Adrenal gland (tissue), 12 donors: ENCODE data around the gene NUP42. TPM values are rescaled to one million over a fixed set of nuclear protein-coding genes. Genes with fewer than 3 reads are reported as not detected.
A peak's percentile ranks its signal among the peaks of the same experiment; 100 is the strongest.

Experiments used
- DNase-seq, 7 donors: peaks; one replicate each; pipeline ENCODE4 v3.0.0-alpha.2; 2019 to 2020
- H3K27ac ChIP-seq, 5 donors: fragments of 200-600 bp; sonication (generic) in 4 of 5; 1 replicate in 3 of 5; 2 replicates in 2 of 5; pipeline versions ENCODE4 v1.5.1 to v1.8.0; 2016 to 2020; ENCODE audit warnings: mild to moderate bottlenecking in 1 of 5
- H3K27me3 ChIP-seq: fragments of 200-600 bp; 2 replicates; pipeline ENCODE4 v1.8.0; 2021
- H3K36me3 ChIP-seq, 2 donors: fragments of 200-600 bp; replicated peaks in 1 of 2; 1 replicate in 1 of 2; 2 replicates in 1 of 2; pipeline versions ENCODE4 v1.5.1 to v1.8.0; 2018 to 2022
- H3K4me1 ChIP-seq, 2 donors: fragments of 200-600 bp; replicated peaks in 1 of 2; 1 replicate in 1 of 2; 2 replicates in 1 of 2; pipeline versions ENCODE4 v1.5.1 to v1.8.0; 2018 to 2021
- H3K4me3 ChIP-seq, 4 donors: fragments of 200-600 bp; sonication (generic) in 3 of 4; one replicate each; pipeline ENCODE4 v1.5.1; 2016 to 2018
- H3K9me3 ChIP-seq, 3 donors: fragments of 200-600 bp; sonication (generic) in 1 of 3; replicated peaks in 1 of 3; 1 replicate in 2 of 3; 2 replicates in 1 of 3; pipeline versions ENCODE4 v1.5.1 to v1.8.0; 2016 to 2021
- POLR2A ChIP-seq, 2 donors: fragments of 450-650 bp; IDR thresholded peaks; one replicate each; pipeline ENCODE4 v1.6.1; 2017; ENCODE audit warnings: antibody characterized with exemption in 2 of 2, mild to moderate bottlenecking in 2 of 2, moderate library complexity in 1 of 2
- WGBS, 4 donors: extraction: QIAGEN DNeasy Blood & Tissue Kit in 2 of 4; methylation state at CpG; one replicate each; pipeline versions ENCODE4 v1.1.5 to v1.1.7; 2013 to 2017; 5-methylcytosine and 5-hydroxymethylcytosine counted together
- intact Hi-C, 2 donors: fragments of 100-400 bp; cut with DNase I; formaldehyde crosslinking; loops; one replicate each; pipeline versions ENCODE4 v1.14.1 to v1.15.0; 2022 to 2023
- polyA plus RNA-seq, 3 donors: library from polyadenylated mRNA; stranded (reverse); fragments of 200-250 nt in 2 of 3; fragments of 350-450 nt in 1 of 3; fragmentation: Illumina TruSeq in 1 of 3; extraction: RNeasy Lipid Tissue Mini Kit (QIAGEN cat#74804) in 1 of 3; gene quantifications; one replicate each; pipeline ENCODE4 v1.2.3, GENCODE V29; 2013 to 2014
- total RNA-seq, 9 donors: library from RNA; depleted of rRNA in 4 of 9; stranded (reverse); fragments of >200 nt in 4 of 9; fragments of 120-200 nt in 1 of 9; fragmentation: NEBNext Ultra II Directional in 1 of 9; extraction: Animal tissue kit (Norgen Biotek cat#: 25700) in 1 of 9; gene quantifications; one replicate each; pipeline versions ENCODE4 v1.1.0 to v1.2.4, GENCODE V29; 2013 to 2023
- TF ChIP-seq, protein P1 (sequence below), 6 experiments: fragments of 450-650 bp in 4 of 6; fragments of 200-600 bp in 2 of 6; sonication (generic) in 1 of 6; IDR thresholded peaks; 1 replicate in 5 of 6; 2 replicates in 1 of 6; pipeline versions ENCODE4 v1.5.1 to v1.8.0; 2016 to 2021; ENCODE audit warnings: antibody characterized with exemption in 6 of 6, mild to moderate bottlenecking in 2 of 6, moderate library complexity in 1 of 6
- donor health status: healthy with polysubstance abuse.
- donor health status: Bipolar disorder and iron deficiency.
- donor health status: DM: yes; HTN: yes; CAD: no.
- donor health status: DM: no; HTN: no; CAD: no.
- donor health status: DM: no; HTN: no; CAD: no.
- donor health status: DM: yes; HTN: yes; CAD: no.

NUP42 gene
- total and polyA plus RNA-seq, 12 donors, result 20.6 to 56.2 (median 32.7) TPM

DNA sequence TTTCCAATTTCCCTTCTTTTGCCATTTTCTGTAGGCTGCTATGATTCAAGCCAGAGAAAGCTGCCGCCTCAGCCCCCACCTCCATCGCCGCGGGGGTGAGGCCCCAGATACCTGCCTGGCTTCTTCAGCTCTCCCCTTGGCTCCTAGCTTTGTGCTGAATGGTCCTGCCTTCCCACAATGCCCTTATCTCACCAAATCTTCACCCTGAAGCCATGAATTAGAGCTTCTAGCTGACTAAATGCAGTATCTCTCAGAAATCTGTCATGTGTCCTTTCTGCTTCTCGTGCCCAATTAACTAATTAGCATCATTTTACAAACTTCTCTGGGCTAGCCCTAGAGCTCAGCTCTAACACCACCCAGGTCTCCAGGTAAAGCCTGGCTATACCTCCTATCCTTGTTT is 32.6 kb downstream of the NUP42 start:
- intact Hi-C loops, result no loop called here
- no peak for TF ChIP-seq POLR2A (IDR thresholded peaks at IDR 0.05)
- TF ChIP-seq, protein P1, sequence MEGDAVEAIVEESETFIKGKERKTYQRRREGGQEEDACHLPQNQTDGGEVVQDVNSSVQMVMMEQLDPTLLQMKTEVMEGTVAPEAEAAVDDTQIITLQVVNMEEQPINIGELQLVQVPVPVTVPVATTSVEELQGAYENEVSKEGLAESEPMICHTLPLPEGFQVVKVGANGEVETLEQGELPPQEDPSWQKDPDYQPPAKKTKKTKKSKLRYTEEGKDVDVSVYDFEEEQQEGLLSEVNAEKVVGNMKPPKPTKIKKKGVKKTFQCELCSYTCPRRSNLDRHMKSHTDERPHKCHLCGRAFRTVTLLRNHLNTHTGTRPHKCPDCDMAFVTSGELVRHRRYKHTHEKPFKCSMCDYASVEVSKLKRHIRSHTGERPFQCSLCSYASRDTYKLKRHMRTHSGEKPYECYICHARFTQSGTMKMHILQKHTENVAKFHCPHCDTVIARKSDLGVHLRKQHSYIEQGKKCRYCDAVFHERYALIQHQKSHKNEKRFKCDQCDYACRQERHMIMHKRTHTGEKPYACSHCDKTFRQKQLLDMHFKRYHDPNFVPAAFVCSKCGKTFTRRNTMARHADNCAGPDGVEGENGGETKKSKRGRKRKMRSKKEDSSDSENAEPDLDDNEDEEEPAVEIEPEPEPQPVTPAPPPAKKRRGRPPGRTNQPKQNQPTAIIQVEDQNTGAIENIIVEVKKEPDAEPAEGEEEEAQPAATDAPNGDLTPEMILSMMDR (IDR thresholded peaks at IDR 0.05), result no peak
- Histone ChIP-seq H3K27me3 (no peaks in the 10 kb centered on the region), H3K4me1 (no peaks in the 10 kb centered on the region), H3K4me3 (no peak overlapping the region), H3K9me3 (no peaks in the 10 kb centered on the region), H3K36me3 (no peaks in the 10 kb centered on the region), H3K27ac (no peak overlapping the region)
- no peak for DNase-seq
- 77 to 89% (median 79%) methylated on average over 5 of the region's 5 CpGs for WGBS, 4 donors

- H3K27me3 ChIP-seq, result no peaks in the 10 kb centered on the region
- intact Hi-C loops, result no loop called here
- 86 to 95% (median 90%) methylated on average over 3 to 6 of the region's 6 CpGs for WGBS, 4 donors
Observed at GRCh38 chr7:23214938-23215337, 33.1 kb downstream of the NUP42 start.

GRCh38 chr7:23216021-23216420 is 34.2 kb downstream of the NUP42 start:
- H3K27me3 ChIP-seq, result no peaks in the 10 kb centered on the region
- peak; percentile 31 to 61 (median 48) for DNase-seq
- intact Hi-C loops, result no loop called here
- peak overlapping the region in 2 of 5 donors; percentile 6 to 30 for H3K27ac ChIP-seq
- TF ChIP-seq, protein P1 (IDR thresholded peaks at IDR 0.05), result no peak
- TF ChIP-seq POLR2A (IDR thresholded peaks at IDR 0.05), result no peak
- no peaks in the 10 kb centered on the region for H3K4me1 ChIP-seq
- H3K36me3 ChIP-seq, result no peaks in the 10 kb centered on the region
- 53 to 73% (median 59%) methylated on average over 2 of the region's 2 CpGs for WGBS, 4 donors
- H3K4me3 ChIP-seq, result no peak overlapping the region
- H3K9me3 ChIP-seq, result no peaks in the 10 kb centered on the region

More at GRCh38 chr7:23214938-23215337, 33.1 kb downstream of the NUP42 start:
- no peak overlapping the region for H3K27ac ChIP-seq
- TF ChIP-seq, protein P1 (IDR thresholded peaks at IDR 0.05), result no peak
- TF ChIP-seq POLR2A (IDR thresholded peaks at IDR 0.05), result no peak
- H3K9me3 ChIP-seq, result no peaks in the 10 kb centered on the region
- no peaks in the 10 kb centered on the region for H3K4me1 ChIP-seq
- H3K4me3 ChIP-seq, result no peak overlapping the region
- no peak for DNase-seq
- H3K36me3 ChIP-seq, result no peaks in the 10 kb centered on the region

- no peaks in the 10 kb centered on the region for H3K27me3 ChIP-seq
- no peak for DNase-seq
- H3K9me3 ChIP-seq, result no peaks in the 10 kb centered on the region
- H3K4me1 ChIP-seq, result no peaks in the 10 kb centered on the region
- no peak overlapping the region for H3K4me3 ChIP-seq
- no peak overlapping the region for H3K27ac ChIP-seq
- 48 to 72% (median 53%) methylated on average over 3 of the region's 3 CpGs for WGBS, 4 donors
- intact Hi-C loops, result no loop called here
- TF ChIP-seq POLR2A (IDR thresholded peaks at IDR 0.05), result no peak
- TF ChIP-seq, protein P1 (IDR thresholded peaks at IDR 0.05), result no peak
- no peaks in the 10 kb centered on the region for H3K36me3 ChIP-seq
Observed at GRCh38 chr7:23218196-23218595, 36.3 kb downstream of the NUP42 start.
